KG1 (cell line): ENCODE results near the gene NTS.

Experiments used
- DNase-seq: peaks from one replicate; lab custom pipeline; 2025; lab: John Stamatoyannopoulos, UW

NTS gene, protein sequence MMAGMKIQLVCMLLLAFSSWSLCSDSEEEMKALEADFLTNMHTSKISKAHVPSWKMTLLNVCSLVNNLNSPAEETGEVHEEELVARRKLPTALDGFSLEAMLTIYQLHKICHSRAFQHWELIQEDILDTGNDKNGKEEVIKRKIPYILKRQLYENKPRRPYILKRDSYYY

DNA sequence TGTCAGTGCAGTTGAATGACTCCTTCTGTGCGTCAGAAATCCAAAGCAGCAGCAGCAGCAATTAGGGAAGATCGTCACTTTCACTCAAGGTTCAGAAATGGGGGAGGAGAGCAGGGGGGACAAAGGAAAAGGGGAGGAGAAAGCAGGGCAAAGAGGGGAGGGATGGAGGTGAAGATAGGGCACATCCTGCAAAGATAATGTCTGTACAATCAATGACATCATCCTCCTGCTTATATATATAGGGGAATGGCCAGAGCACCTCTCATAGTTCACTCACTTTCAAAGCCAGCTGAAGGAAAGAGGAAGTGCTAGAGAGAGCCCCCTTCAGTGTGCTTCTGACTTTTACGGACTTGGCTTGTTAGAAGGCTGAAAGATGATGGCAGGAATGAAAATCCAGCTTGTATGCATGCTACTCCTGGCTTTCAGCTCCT lies at the start of gene NTS:
TSS of gene NTS (plus strand) at position 265 of the 431 bp plus-strand sequence. CDS start at position 374, 109 bp downstream.
- no peak for DNase-seq

GRCh38 chr12:85825746-85826145 lies 48.3 kb upstream of the NTS start:
- DNase-seq, result no peak

DNA sequence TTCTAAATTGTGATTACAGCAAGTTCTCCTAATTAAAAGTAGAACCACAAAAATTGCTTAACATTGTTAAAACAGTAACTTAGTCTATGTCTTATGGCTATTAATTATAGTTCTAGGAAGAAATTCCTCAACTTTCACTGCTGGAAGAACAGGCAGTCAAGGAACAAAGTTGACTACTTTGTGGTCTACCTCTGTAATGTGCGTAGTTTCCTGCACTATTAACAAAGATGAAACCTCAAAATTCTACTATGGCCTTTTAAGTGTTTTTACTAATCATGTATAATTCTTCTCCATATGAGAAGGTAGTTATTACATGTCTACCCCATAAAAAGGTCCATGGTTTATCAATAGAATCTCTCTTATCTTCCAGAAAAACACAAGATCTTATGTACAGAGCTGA lies 45.5 kb upstream of the NTS start:
- DNase-seq, result no peak

GRCh38 chr12:85829391-85829790 lies 44.7 kb upstream of the NTS start:
- no peak for DNase-seq

GRCh38 chr12:85831327-85831990 lies 42.6 kb upstream of the NTS start:
- no peak for DNase-seq

GRCh38 chr12:85833579-85833978 lies 40.5 kb upstream of the NTS start:
- no peak for DNase-seq

- DNase-seq, result no peak
These were observed 39.7 kb upstream of the NTS start for GRCh38 chr12:85834378-85834777.

- no peak for DNase-seq
These were observed 38.5 kb upstream of the NTS start for GRCh38 chr12:85835426-85836196.

- no peak for DNase-seq
These were observed 37.7 kb upstream of the NTS start, which contains the start of gene RASSF9 for GRCh38 chr12:85836197-85837090. Gene RASSF9 (minus strand): TSS chr12:85836409. CDS start chr12:85836201, 208 bp downstream.

DNA sequence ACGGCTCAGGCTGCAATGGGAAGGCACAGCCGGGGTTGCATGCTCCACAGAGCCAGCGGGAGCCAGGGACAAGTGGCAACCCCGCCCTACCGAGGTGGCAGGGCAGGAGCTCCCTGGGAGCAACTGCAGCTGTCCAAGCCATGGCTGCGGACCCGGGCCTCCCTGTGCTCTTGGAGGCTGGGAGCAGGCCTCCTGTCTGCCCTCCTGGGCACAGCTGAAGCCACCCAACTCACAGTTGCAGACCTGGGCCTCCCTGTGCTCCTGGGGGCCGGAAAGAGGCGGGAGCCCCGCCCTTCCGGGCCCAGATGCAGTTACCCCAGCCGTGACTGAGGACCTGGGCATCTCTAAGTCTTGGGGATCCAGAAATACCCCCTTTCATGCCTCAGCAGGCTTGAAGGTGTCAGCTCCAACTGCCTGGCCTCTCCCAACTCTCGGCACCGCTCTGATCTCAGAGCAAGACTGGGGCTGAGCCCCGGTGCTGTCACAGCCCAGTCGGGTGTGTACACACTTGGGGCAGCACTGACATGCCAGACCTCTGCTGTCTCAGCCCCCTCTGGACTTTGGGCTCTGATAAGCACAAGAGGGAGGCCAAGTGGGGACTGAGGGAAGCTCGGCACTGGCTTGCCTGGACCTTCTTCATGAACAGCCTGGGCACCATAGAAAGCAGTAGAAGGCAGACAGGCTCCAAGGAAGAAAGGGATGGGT lies 30.3 kb upstream of the NTS start:
- DNase-seq, result no peak

GRCh38 chr12:85849344-85849743 lies 24.8 kb upstream of the NTS start:
- no peak for DNase-seq

GRCh38 chr12:85855305-85855704 lies 18.8 kb upstream of the NTS start:
- DNase-seq, result no peak

DNA sequence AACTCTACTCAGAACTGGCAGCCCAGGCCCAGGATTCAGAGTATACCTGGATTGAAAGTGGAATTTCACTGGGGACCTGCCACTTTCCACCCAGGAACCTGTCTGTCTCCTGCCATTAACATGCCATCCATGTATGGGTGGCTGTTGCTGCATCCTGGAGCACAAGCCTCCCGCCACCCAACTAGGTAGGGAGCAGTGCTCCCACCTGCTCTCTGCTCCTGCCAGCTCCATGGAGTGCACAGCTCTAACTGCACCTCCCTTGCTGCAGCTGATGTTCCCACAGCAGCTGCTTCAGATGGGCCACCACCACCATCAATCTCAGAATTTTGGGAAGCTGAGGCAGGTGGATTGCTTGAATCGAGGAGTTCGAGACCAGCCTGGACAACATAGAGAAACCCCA lies 17.1 kb upstream of the NTS start:
- no peak for DNase-seq

GRCh38 chr12:85865890-85866289 lies 8.2 kb upstream of the NTS start:
- no peak for DNase-seq

- DNase-seq, result peak; percentile 19
These were observed 6.9 kb upstream of the NTS start for GRCh38 chr12:85866986-85867776.

- DNase-seq, result peak; percentile 17
These were observed 1.5 kb upstream of the NTS start for GRCh38 chr12:85872497-85873091.

DNA sequence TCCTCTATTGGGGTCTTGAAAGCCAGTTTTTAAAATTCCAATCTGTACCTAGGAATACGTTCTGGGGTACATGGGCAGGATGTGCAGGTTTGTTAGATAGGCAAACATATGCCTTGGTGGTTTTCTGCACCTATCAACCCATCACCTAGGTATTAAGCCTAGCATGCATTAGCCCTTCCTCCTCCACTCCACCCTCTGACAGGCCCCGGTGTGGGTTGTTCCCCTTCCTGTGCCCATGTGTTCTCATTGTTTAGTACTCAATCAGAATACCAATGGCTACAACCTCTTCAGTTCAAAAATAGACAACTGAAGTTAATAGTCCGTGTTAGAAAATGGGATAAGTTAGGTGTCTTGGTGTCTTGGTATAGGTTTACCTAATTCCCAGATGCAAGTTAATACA lies 3.4 kb downstream of the NTS start:
- no peak for DNase-seq

DNA sequence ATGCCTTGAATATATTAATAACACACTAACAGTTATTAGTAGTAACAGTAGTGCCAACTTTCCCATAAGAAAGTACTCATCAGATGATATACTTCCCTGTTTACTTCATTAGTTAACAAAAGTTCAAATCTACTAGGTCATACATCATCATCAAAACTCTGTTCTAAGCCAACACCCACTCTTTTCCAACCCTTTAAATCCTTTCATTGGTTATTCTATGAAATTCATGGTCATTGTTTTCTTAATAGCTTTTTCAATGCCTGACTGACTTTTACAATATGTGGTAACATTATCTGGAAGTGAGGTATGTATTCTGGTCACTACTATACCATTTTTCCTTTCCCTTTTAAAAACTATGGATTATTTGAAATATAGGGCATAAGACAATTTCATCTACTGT lies 9.7 kb downstream of the NTS start:
- no peak for DNase-seq

- DNase-seq, result no peak
These were observed 20.6 kb downstream of the NTS start for GRCh38 chr12:85894653-85895052.

- peak; percentile 1 for DNase-seq
These were observed 46.3 kb downstream of the NTS start for GRCh38 chr12:85920324-85920947.
